Keratinocyte (primary cell): Measurements from ENCODE around the gene ALOX5. TPM values are rescaled to one million over a fixed set of nuclear protein-coding genes. Genes with fewer than 3 reads are reported as not detected.

Source experiments
- DNase-seq: peaks from one replicate; pipeline ENCODE4 v3.0.0-alpha.2; 2011; ENCODE audit warnings: low read depth, missing footprints, low spot score
- FAIRE-seq: peaks from 2 replicates; lab custom pipeline; 2011; peaks lifted over from hg19 to GRCh38; lab: Jason Lieb, UNC
- H2AFZ ChIP-seq: 2 replicates; pipeline ENCODE4 v1.6.0; 2012; ENCODE audit warnings: low read length, control low read depth, inconsistent platforms; ENCODE audit not compliant: control insufficient read depth
- H3K27ac ChIP-seq: 2 replicates; pipeline ENCODE4 v1.5.1; 2011; ENCODE audit warnings: low read length; ENCODE audit not compliant: control insufficient read depth, insufficient read depth
- H3K27me3 ChIP-seq: 3 replicates; pipeline ENCODE4 v1.6.0; 2011; ENCODE audit warnings: low read length; ENCODE audit not compliant: control insufficient read depth, insufficient read depth; ENCODE audit errors: extremely low read depth
- H3K36me3 ChIP-seq, 2 experiments: 2 replicates in 1 of 2; 3 replicates in 1 of 2; pipeline ENCODE4 v1.5.1; 2011; ENCODE audit warnings: low read length in 2 of 2, mild to moderate bottlenecking in 1 of 2; ENCODE audit not compliant: control insufficient read depth in 2 of 2, insufficient read depth in 2 of 2; ENCODE audit errors: extremely low read depth in 1 of 2
- H3K4me1 ChIP-seq: 3 replicates; pipeline ENCODE4 v1.5.1; 2011; ENCODE audit warnings: low read length; ENCODE audit not compliant: control insufficient read depth, insufficient read depth; ENCODE audit errors: extremely low read depth
- H3K4me2 ChIP-seq: 3 replicates; pipeline ENCODE4 v1.6.0; 2011; ENCODE audit warnings: low read depth, low read length; ENCODE audit not compliant: control insufficient read depth, insufficient read depth; ENCODE audit errors: extremely low read depth
- H3K4me3 ChIP-seq, 3 experiments: fragments of 200-600 bp in 1 of 3; sonication (generic) in 1 of 3; 2 replicates in 2 of 3; 3 replicates in 1 of 3; pipeline ENCODE4 v1.5.1; 2011 to 2016; ENCODE audit warnings: low read length in 3 of 3, mild to moderate bottlenecking in 3 of 3, control low read depth in 2 of 3, inconsistent platforms in 1 of 3, low read depth in 1 of 3, mixed read lengths in 1 of 3, mixed run types in 1 of 3, moderate library complexity in 1 of 3; ENCODE audit not compliant: control insufficient read depth in 2 of 3, insufficient read depth in 2 of 3; ENCODE audit errors: extremely low read depth in 1 of 3
- H3K79me2 ChIP-seq: 2 replicates; pipeline ENCODE4 v1.6.0; 2012; ENCODE audit warnings: low read length; ENCODE audit not compliant: control insufficient read depth, insufficient read depth
- H3K9ac ChIP-seq: 3 replicates; pipeline ENCODE4 v1.6.0; 2011; ENCODE audit warnings: low read length; ENCODE audit not compliant: control insufficient read depth, insufficient read depth; ENCODE audit errors: extremely low read depth
- H3K9me1 ChIP-seq: 3 replicates; pipeline ENCODE4 v1.6.0; 2011; ENCODE audit warnings: low read length; ENCODE audit not compliant: control insufficient read depth, insufficient read depth; ENCODE audit errors: extremely low read depth
- H3K9me3 ChIP-seq: 2 replicates; pipeline ENCODE4 v1.5.1; 2012; ENCODE audit warnings: low read depth, low read length; ENCODE audit not compliant: control insufficient read depth
- H4K20me1 ChIP-seq: 3 replicates; pipeline ENCODE4 v1.6.0; 2011; ENCODE audit warnings: low read length; ENCODE audit not compliant: control insufficient read depth, insufficient read depth; ENCODE audit errors: extremely low read depth
- EZH2 ChIP-seq: IDR thresholded peaks from one replicate; pipeline ENCODE4 v1.6.1; 2012; ENCODE audit warnings: inconsistent platforms, mild to moderate bottlenecking, low read length, moderate library complexity
- dilution Hi-C: fragments of 300-500 bp; cut with MboI; formaldehyde crosslinking; loops from one replicate; pipeline ENCODE4 v1.7.0; 2020; ENCODE audit warnings: low sequenced_read_pairs; ENCODE audit not compliant: extremely low pct_ligation_motif_present
- polyA plus RNA-seq, 5 experiments: library from polyadenylated mRNA; depleted of rRNA in 3 of 5; stranded (reverse) in 3 of 5; stranded (forward) in 1 of 5; unstranded in 1 of 5; fragments of >200 nt; gene quantifications; 1 replicate in 1 of 5; 2 replicates in 3 of 5; 3 replicates in 1 of 5; pipeline versions ENCODE4 v1.2.1 to v1.2.3, GENCODE V29; 2011 to 2012; ENCODE audit warnings: missing spikeins in 2 of 5, low read depth in 1 of 5, low replicate concordance in 1 of 5
- TF ChIP-seq, protein P1 (sequence below), 3 experiments: IDR thresholded peaks in 1 of 3; conservative IDR thresholded peaks in 1 of 3; optimal IDR thresholded peaks in 1 of 3; 2 replicates in 2 of 3; 3 replicates in 1 of 3; pipeline versions ENCODE3 to v1.5.1; 2011; ENCODE audit warnings: low read length in 3 of 3, mild to moderate bottlenecking in 3 of 3, moderate library complexity in 2 of 3, control low read depth in 1 of 3, inconsistent platforms in 1 of 3; ENCODE audit not compliant: insufficient read depth in 2 of 3; ENCODE audit errors: extremely low read depth in 1 of 3

The ALOX5 gene
- polyA plus RNA-seq, 1 donor (not counting 4 experiments of a cell fraction or from before 2014, with no cell fraction given): not detected

DNA sequence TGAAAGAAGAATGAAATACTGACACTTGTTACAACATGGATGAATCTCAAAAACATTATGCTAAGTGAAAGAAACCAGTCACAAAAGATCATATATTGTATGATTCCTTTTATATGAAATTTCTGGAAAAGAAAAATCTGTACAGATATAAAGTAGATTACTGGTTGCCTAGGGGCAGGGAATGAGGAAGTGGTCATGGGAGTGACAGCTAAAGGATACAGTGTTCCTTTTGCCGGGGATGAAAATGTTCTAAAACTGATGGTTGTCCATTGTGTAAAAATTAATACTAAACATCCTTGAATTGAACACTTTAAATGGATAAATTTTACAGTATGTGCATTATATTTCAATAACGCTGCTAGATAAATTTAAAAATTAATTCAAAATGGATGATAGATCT is 25.1 kb downstream of the ALOX5 start:
- dilution Hi-C loops: no loop called here
- H3K27ac ChIP-seq: no peak overlapping the region
- no peak overlapping the region for H2AFZ ChIP-seq
- H3K9me1 ChIP-seq: no peaks in the 10 kb centered on the region
- FAIRE-seq: no peak
- no peaks in the 10 kb centered on the region for H4K20me1 ChIP-seq
- H3K79me2 ChIP-seq: no peaks in the 10 kb centered on the region
- H3K4me3 ChIP-seq: no peak overlapping the region
- no peaks in the 10 kb centered on the region for H3K9me3 ChIP-seq
- no peak for DNase-seq
- no peak overlapping the region for H3K9ac ChIP-seq
- no peak overlapping the region for H3K4me2 ChIP-seq
- peaks cover 3% of the 10 kb centered on the region for H3K27me3 ChIP-seq
- no peaks in the 10 kb centered on the region for H3K36me3 ChIP-seq
- no peaks in the 10 kb centered on the region for H3K4me1 ChIP-seq
- no peak for TF ChIP-seq EZH2
- TF ChIP-seq, protein P1, sequence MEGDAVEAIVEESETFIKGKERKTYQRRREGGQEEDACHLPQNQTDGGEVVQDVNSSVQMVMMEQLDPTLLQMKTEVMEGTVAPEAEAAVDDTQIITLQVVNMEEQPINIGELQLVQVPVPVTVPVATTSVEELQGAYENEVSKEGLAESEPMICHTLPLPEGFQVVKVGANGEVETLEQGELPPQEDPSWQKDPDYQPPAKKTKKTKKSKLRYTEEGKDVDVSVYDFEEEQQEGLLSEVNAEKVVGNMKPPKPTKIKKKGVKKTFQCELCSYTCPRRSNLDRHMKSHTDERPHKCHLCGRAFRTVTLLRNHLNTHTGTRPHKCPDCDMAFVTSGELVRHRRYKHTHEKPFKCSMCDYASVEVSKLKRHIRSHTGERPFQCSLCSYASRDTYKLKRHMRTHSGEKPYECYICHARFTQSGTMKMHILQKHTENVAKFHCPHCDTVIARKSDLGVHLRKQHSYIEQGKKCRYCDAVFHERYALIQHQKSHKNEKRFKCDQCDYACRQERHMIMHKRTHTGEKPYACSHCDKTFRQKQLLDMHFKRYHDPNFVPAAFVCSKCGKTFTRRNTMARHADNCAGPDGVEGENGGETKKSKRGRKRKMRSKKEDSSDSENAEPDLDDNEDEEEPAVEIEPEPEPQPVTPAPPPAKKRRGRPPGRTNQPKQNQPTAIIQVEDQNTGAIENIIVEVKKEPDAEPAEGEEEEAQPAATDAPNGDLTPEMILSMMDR (optimal IDR thresholded peaks at IDR 0.05 in 1 of 3, IDR thresholded peaks at IDR 0.05 in 1 of 3, conservative IDR thresholded peaks at IDR 0.05 in 1 of 3; ENCODE audit: extremely low read depth in 1 of 3, insufficient read depth in 2 of 3, low read length in 3 of 3): no peak

GRCh38 chr10:45403151-45403550 is 29.1 kb downstream of the ALOX5 start:
- DNase-seq: no peak

More at GRCh38 chr10:45403151-45403550, 29.1 kb downstream of the ALOX5 start:
- Histone ChIP-seq H3K79me2 (no peaks in the 10 kb centered on the region), H4K20me1 (no peaks in the 10 kb centered on the region), H3K9ac (no peak overlapping the region), H3K9me1 (no peaks in the 10 kb centered on the region), H3K36me3 (no peaks in the 10 kb centered on the region), H2AFZ (no peak overlapping the region), H3K9me3 (no peaks in the 10 kb centered on the region), H3K4me2 (no peak overlapping the region), H3K27ac (no peak overlapping the region), H3K4me3 (no peak overlapping the region), H3K27me3 (peaks cover 3% of the 10 kb centered on the region), H3K4me1 (no peaks in the 10 kb centered on the region)
- no peak for FAIRE-seq
- no peak for TF ChIP-seq EZH2
- TF ChIP-seq, protein P1 (optimal IDR thresholded peaks at IDR 0.05 in 1 of 3, IDR thresholded peaks at IDR 0.05 in 1 of 3, conservative IDR thresholded peaks at IDR 0.05 in 1 of 3; ENCODE audit: extremely low read depth in 1 of 3, insufficient read depth in 2 of 3, low read length in 3 of 3): no peak
- dilution Hi-C loops: no loop called here
